Body of pancreas (tissue), 4 donors: ENCODE measurements around the gene DYRK3. TPM values are rescaled to one million over a fixed set of nuclear protein-coding genes. Genes with fewer than 3 reads are reported as not detected.
A peak's percentile ranks its signal among the peaks of the same experiment; 100 is the strongest.

ENCODE experiments used
- ATAC-seq: fragments of 150-250 bp; one replicate; pipeline ENCODE4 v1.9.1; 2016
- DNase-seq, 4 donors: peaks; one replicate each; pipeline ENCODE4 v3.0.0-alpha.2; 2019
- H3K27ac ChIP-seq, 4 donors: fragments of 200-600 bp; sonication (generic); 1 replicate in 3 of 4; 2 replicates in 1 of 4; pipeline versions ENCODE4 v1.5.1 to v1.6.1; 2016 to 2019; ENCODE audit warnings: mild to moderate bottlenecking in 1 of 4, mixed read lengths in 1 of 4, moderate library complexity in 1 of 4
- H3K27me3 ChIP-seq, 2 donors: fragments of 200-600 bp; sonication (generic); one replicate each; pipeline ENCODE4 v1.6.0; 2016; ENCODE audit warnings: mild to moderate bottlenecking in 1 of 2
- H3K36me3 ChIP-seq, 2 donors: fragments of 200-600 bp; sonication (generic); replicated peaks in 1 of 2; 2 replicates each; pipeline ENCODE4 v1.5.1; 2016; ENCODE audit warnings: low read depth in 2 of 2; ENCODE audit not compliant: insufficient read depth in 1 of 2
- H3K4me1 ChIP-seq: fragments of 200-600 bp; sonication (generic); one replicate; pipeline ENCODE4 v1.6.0; 2016
- H3K4me3 ChIP-seq, 2 donors: fragments of 200-600 bp; sonication (generic); 1 replicate in 1 of 2; 2 replicates in 1 of 2; pipeline ENCODE4 v1.5.1; 2016 to 2019
- H3K9me3 ChIP-seq, 3 donors: fragments of 200-600 bp; sonication (generic); 1 replicate in 2 of 3; 2 replicates in 1 of 3; pipeline ENCODE4 v1.5.1; 2016
- POLR2A ChIP-seq, 3 donors: fragments of 450-650 bp; IDR thresholded peaks; one replicate each; pipeline ENCODE4 v1.6.1; 2016; ENCODE audit warnings: antibody characterized with exemption in 3 of 3, mild to moderate bottlenecking in 2 of 3
- WGBS, 2 donors: methylation state at CpG; one replicate each; pipeline ENCODE4 v1.1.5; 2017; 5-methylcytosine and 5-hydroxymethylcytosine counted together
- intact Hi-C: fragments of 100-400 bp; cut with DNase I; formaldehyde crosslinking; loops from one replicate; pipeline ENCODE4 v1.15.1; 2023
- total RNA-seq, 2 donors: library from RNA; depleted of rRNA; stranded (reverse); fragments of >200 nt; gene quantifications; one replicate each; pipeline ENCODE4 v1.1.0, GENCODE V29; 2016
- TF ChIP-seq, protein P1 (sequence below), 7 experiments: fragments of 450-650 bp in 4 of 7; fragments of 200-600 bp in 3 of 7; sonication (generic) in 3 of 7; IDR thresholded peaks; one replicate each; pipeline ENCODE4 v1.5.1; 2016 to 2019; ENCODE audit warnings: antibody characterized with exemption in 7 of 7

Gene DYRK3
- total RNA-seq, 2 donors from 2014 or later: 1.6 to 4.7 TPM

DNA sequence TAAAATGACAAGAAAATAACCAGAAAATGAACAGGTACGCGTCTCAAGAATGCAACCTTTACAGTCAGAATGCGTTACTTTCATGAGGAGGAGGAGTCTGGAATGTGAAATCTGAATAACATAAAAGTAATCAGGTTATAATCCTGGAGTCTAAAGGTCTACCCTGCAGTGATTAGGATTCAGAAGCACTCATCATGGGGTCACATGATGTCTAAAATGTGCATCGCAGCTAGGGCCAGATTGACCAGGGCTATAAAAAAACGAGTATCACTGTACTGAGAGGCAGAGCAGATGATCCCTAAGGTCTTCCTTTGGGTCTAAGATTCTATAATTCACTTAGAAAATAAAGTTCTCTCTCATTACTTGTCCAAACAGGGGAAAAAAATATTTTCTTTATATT is 30.5 kb upstream of the DYRK3 start:
- H3K27ac ChIP-seq: no peak overlapping the region
- peaks cover 8 to 15% of the 10 kb centered on the region in 2 donors for H3K36me3 ChIP-seq
- ATAC-seq (no peak), DNase-seq (no peak)
- intact Hi-C loops: no loop called here
- H3K4me1 ChIP-seq: no peaks in the 10 kb centered on the region
- TF ChIP-seq, protein P1, sequence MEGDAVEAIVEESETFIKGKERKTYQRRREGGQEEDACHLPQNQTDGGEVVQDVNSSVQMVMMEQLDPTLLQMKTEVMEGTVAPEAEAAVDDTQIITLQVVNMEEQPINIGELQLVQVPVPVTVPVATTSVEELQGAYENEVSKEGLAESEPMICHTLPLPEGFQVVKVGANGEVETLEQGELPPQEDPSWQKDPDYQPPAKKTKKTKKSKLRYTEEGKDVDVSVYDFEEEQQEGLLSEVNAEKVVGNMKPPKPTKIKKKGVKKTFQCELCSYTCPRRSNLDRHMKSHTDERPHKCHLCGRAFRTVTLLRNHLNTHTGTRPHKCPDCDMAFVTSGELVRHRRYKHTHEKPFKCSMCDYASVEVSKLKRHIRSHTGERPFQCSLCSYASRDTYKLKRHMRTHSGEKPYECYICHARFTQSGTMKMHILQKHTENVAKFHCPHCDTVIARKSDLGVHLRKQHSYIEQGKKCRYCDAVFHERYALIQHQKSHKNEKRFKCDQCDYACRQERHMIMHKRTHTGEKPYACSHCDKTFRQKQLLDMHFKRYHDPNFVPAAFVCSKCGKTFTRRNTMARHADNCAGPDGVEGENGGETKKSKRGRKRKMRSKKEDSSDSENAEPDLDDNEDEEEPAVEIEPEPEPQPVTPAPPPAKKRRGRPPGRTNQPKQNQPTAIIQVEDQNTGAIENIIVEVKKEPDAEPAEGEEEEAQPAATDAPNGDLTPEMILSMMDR (IDR thresholded peaks at IDR 0.05): no peak
- TF ChIP-seq POLR2A (IDR thresholded peaks at IDR 0.05): no peak
- 80 to 85% methylated on average over 5 of the region's 5 CpGs for WGBS, 2 donors
- no peak overlapping the region for H3K4me3 ChIP-seq
- no peaks in the 10 kb centered on the region for H3K9me3 ChIP-seq
- no peaks in the 10 kb centered on the region for H3K27me3 ChIP-seq

DNA sequence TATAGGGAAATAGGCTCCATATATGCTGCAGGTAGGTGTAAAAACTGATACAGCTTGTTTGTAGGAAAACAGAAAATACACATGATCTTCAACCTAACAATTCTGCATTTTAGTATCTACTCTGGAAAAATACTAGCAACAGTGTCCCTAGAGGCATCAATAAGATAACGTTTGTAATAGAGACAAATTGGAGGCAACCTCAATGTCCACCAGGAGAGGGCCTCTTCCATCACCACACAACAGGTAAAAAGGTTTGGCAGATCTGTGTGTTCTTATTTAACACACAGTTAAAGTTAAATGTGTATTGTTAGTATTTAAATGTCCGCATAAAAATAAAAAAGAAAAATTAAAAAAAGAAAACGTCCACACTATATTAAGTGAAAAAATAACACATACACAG is 28.5 kb upstream of the DYRK3 start:
- peaks cover 8 to 13% of the 10 kb centered on the region in 2 donors for H3K36me3 ChIP-seq
- H3K4me1 ChIP-seq: peaks cover 12% of the 10 kb centered on the region
- ATAC-seq (no peak), DNase-seq (no peak)
- no peak overlapping the region for H3K27ac ChIP-seq
- H3K27me3 ChIP-seq: no peaks in the 10 kb centered on the region
- whole genome bisulfite sequencing, 2 donors: 46 to 52% methylated on average over 3 of the region's 3 CpGs
- H3K9me3 ChIP-seq: no peaks in the 10 kb centered on the region
- TF ChIP-seq POLR2A (IDR thresholded peaks at IDR 0.05): no peak
- TF ChIP-seq, protein P1 (IDR thresholded peaks at IDR 0.05): peak in 4 of 7 experiments; percentile 15 to 41 (median 34)
- intact Hi-C loops: no loop called here
- H3K4me3 ChIP-seq: no peak overlapping the region

DNA sequence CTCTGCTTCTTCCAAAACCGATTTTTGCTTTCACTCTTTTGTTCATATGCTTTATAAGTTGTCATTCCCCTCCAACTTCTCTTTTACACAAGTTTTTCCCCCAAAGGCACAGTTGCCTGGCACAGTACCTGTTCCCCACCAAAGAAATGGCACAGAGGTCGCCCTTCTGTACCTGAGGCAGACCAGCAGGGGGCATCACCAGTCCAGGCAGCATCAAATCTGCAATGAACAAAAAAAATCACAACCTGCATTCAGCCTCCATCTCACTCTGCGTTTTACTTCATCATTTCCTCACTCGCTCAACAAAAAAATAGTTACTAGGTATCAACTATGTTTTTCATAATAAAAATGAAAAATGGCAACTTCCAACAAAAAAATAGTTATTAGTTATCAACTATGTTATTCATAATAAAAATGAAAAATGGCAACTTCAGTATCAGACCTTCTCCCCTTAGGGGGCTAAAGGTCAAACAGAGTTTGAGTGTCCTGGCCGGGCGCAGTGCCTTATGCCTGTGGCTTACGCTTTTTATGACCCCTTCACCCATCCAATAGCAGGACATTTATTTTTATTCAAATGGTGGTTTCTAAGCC is 27.1 kb upstream of the DYRK3 start:
- no peaks in the 10 kb centered on the region for H3K27me3 ChIP-seq
- H3K9me3 ChIP-seq: no peaks in the 10 kb centered on the region
- TF ChIP-seq POLR2A (IDR thresholded peaks at IDR 0.05): no peak
- TF ChIP-seq, protein P1 (IDR thresholded peaks at IDR 0.05): peak in 6 of 7 experiments; percentile 40 to 69 (median 58)
- no peak overlapping the region for H3K4me3 ChIP-seq
- DNase-seq: peak; percentile 42 to 57 (median 46)
- WGBS, 2 donors: 65 to 66% methylated on average over 7 of the region's 7 CpGs
- H3K36me3 ChIP-seq: peaks cover 0 to 8% of the 10 kb centered on the region in 2 donors
- no peak overlapping the region for H3K27ac ChIP-seq
- ATAC-seq: no peak
- H3K4me1 ChIP-seq: peaks cover 12% of the 10 kb centered on the region
- intact Hi-C loops: no loop called here

DNA sequence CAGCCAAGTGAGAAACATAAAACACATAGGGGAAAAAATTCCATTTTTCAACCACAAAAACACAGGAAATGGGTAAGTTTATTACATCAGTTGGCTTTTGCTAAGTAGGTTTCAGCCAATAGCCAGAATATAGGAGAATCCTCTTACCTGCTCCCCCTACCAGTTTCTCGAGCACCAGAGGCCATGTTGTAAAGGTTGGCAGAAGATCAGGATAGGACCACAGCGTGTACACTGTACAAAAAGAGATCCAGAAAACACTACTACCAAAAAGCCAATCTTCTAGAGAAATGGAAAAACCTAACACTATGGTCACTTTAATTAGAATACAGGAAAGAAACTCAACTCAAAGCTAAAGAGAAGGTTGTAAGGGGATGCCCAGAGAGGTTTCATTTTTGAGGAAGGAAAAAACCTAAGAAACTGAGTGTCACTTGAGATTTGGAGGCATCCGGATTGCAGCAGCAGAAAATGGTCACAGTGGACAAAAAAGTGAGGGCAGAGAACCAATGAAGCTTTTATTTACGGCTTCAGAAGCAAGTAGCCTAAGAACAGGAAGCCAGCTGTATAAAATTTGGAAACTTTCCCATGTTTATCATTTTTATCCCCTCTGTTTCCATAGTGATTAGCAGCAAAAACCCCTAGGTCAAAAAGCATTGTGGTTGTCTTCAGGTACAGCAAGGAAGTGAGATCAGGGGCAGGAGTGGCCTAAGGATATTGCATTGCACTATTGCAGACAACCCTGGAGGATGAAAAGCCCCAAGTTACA is 25.9 kb upstream of the DYRK3 start:
- DNase-seq (no peak), ATAC-seq (no peak)
- peaks cover 12% of the 10 kb centered on the region for H3K4me1 ChIP-seq
- TF ChIP-seq, protein P1 (IDR thresholded peaks at IDR 0.05): no peak
- TF ChIP-seq POLR2A (IDR thresholded peaks at IDR 0.05): no peak
- no peaks in the 10 kb centered on the region for H3K9me3 ChIP-seq
- no peak overlapping the region for H3K27ac ChIP-seq
- peaks cover 0 to 5% of the 10 kb centered on the region in 2 donors for H3K36me3 ChIP-seq
- intact Hi-C loops: no loop called here
- 55 to 69% methylated on average over 4 of the region's 4 CpGs for WGBS, 2 donors
- no peak overlapping the region for H3K4me3 ChIP-seq
- H3K27me3 ChIP-seq: no peaks in the 10 kb centered on the region
